HG03039 (cell line): ENCODE data around the gene TNXB.
"Not testable (repeated sequence)": the region's sequence is repeated elsewhere in the genome, so short reads cannot be mapped to it uniquely, and the experiment has no call there.

Source experiments
- ATAC-seq: cut with Tn5 transposase; IDR thresholded peaks from one replicate; pipeline ENCODE4 v1.9.1; 2021; ENCODE audit warnings: mild to moderate bottlenecking, moderate library complexity; ENCODE audit not compliant: unreplicated experiment

Gene TNXB

GRCh38 chr6:32086661-32087573 is 22.2 kb downstream of the TNXB start:
- ATAC-seq: no peak

- ATAC-seq: no peak
Measured at GRCh38 chr6:32085759-32086459, 23.2 kb downstream of the TNXB start.

- no peak for ATAC-seq
Measured at GRCh38 chr6:32084780-32085179, 24.4 kb downstream of the TNXB start.

DNA sequence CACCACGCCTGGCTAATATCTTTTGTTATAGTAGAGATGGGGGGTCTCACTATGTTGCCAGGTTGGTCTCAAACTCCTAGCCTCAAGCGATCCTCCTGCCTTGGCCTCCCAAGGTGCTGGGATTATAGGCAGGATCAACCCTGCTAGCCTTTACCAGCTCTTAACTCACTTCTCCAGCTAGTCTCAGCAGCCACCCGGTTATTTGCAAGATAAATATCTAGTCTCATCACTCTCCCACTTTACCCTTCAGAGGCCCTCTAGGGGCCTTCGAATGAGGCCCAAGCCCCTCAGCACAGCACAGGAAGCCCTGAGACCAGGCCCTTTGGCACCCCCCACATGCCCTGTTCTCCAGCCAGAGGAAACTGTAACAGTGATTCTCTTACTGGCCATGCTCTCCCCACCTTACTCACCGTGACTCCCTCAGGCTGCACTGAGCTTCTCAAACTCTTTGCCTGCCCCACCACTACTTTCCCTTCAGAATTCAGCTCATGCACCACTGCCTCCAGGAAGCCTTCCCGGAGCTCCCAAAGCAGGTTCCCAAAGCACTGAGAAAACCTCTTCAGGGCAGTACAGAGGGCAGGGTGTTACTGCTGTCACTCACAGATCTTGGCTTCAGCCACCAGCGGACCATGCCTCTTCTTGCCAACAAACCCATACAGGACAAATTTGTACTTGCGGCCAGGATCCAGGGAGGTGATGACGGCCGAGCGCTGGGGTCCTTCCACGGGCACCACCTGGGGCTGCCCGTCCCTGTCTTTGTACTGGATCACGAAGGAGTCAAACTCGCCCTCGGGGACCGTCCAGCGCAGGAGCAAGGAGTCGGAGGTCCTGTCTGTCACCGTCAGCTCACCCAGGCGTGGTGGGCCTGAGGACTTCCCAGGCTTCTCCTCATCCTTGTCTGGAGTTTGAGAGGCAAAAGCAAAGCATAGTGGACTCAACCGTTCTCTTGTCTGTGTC is 25.0 kb downstream of the TNXB start:
- ATAC-seq: no peak

DNA sequence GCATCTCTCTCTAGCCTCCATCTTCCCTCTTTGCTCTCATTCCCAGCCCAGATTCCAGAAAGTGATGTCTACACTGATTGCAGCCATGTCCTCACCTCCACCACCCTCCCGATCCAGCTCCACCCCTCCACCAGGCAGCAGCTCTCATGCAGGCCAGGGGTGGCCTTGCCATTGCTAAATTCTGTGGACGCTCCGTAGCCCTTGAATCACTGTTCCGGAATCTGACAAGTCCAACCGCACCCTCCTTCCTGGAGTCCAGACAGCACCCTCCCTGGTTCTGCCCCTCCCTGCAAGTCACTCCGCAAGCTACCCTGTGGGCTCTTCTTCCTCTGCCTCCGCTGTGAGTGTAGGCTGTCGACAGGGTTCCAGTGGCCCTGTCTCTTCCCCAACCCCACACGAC is 26.2 kb downstream of the TNXB start:
- no peak for ATAC-seq

- ATAC-seq: no peak
Measured at GRCh38 chr6:32082478-32082877, 26.7 kb downstream of the TNXB start.

- no peak for ATAC-seq
Measured at GRCh38 chr6:32081168-32081990, 27.8 kb downstream of the TNXB start.

DNA sequence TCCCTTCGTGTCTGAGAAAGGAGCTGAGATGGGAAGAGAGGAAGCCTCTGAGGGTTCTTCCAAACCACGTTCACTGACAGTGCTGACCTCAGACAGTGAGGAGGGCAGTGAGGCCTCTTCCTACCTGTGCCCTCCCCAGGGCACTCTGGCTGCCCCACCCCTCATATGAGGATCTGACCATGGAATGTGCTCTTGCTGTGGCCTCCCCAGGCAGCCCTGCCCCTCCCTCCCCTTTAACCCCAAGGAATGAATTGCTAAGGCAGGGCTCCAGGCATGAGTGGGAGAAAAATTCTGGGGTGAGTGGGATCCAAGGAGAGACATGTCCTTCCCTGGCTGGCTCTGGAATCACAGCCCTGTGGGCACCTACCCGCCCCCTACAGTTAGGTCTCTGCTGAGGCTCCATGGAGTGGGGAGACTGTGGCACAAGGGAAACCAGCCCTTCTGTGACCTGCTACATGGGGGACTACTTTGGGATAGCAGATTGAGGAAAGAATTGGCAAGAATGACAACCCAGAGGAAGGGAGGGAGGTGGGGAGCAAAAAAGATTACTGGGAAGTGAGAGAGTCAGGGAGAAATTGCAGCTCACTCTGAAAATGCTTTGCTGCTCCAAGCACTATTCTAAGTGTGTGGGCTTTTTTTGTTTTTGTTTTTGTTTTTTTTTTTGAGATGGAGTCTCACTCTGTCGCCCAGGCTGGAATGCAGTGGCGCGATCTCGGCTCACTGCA is 29.4 kb downstream of the TNXB start:
- ATAC-seq: no peak

GRCh38 chr6:32076321-32076809 is 32.8 kb downstream of the TNXB start:
- no peak for ATAC-seq

DNA sequence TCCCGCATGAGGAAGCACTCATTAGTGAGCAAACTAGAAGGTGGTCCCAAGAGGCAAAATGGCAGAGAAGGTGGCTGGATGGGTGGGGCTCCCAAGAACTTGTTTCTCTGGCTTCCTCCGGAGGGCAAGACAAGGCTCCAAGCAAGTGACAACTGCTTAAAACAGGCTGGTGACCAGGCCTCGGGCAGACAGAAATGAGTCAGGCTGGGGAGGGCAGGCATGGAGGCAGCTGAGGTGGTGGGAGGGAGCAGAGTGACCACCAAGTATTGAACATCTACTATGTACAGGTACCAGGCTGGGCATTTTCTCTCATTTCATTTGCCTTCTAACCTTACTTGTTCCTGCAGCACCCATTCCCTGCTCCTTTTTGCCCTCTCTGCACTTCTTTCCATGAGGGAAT is 33.4 kb downstream of the TNXB start:
- no peak for ATAC-seq

DNA sequence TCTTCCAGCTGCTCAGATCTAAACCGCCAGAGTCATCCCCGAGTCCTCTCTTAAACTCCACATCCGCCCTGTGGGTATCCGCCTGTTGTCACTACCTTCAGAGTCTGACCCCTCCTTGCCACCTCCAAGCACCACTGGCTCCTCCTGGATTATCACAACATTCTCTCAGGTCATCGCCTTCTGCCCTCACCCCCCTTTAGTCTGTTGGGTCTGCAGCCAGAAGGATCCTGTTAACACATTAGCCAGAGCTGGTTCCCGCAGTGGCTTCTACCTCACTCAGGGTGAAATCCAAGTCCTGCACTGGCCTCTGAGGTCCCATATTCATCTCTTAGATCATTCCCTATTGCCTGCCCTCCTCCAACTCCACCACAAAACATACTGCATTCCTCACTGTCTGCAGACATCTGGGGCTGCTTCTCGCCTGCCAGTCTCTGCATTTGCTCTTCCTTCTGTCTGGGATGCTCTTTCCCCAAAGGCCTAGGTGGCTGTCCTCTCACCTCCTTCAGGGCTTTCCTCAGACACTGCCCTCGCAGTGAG is 34.1 kb downstream of the TNXB start:
- no peak for ATAC-seq

GRCh38 chr6:32073613-32074012 is 35.5 kb downstream of the TNXB start:
- no peak for ATAC-seq

DNA sequence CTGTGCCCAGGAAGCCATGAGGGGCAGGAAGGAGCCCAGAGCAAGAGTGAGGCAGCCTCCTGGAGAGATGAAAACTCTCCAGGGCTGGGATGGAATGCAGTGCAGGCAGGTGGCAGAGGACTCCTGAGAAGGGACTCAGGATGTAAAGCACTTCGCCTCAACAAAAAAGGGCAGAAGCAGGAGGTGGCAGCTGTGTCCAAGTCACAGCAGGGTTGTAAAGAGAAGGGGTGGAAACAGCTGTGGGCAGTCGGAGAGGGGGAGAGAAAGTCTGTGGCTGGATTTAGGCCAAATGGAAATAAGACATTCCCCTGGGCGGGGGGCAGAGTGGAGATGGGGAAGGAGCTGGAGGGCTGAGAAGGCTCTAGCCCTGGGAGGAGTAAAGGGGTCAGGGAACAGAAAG is 36.0 kb downstream of the TNXB start:
- ATAC-seq: no peak

DNA sequence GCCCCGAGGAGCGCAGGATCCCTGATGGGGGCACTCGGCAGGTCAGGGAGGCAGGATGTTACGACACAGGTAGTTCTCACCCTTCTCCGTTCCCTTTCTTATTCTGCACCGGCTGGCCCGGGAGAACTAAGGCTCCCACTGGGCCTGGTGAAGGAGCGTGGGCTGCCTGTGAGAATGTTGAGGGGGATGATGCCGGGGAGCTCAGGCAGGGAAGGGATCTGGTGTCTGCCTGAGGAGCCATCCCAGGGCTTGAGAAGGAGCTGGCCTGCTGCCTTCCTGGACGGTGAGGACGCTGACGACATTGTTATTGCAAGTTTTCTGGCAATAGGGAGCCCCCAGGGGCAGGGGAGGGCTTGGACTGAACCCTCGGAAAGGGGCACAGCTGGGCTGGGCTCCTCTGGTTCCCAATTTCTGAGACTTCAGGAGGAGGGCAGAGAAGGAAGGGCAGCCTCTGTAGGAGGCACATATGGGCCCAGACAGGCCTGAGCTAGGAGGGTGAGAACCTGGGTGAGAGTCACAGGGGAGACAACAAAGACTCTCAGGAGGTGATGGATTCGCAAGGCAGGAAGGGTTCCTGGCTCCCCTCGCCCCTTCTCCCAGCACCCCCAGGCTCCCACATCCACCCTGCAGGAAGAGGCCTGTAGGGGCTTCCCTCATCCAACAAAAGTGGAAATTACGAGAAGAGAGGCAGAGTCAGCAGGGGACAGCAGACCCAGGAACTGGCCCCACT is 38.2 kb downstream of the TNXB start:
- no peak for ATAC-seq

GRCh38 chr6:32069878-32070515 is 39.1 kb downstream of the TNXB start:
- no peak for ATAC-seq

DNA sequence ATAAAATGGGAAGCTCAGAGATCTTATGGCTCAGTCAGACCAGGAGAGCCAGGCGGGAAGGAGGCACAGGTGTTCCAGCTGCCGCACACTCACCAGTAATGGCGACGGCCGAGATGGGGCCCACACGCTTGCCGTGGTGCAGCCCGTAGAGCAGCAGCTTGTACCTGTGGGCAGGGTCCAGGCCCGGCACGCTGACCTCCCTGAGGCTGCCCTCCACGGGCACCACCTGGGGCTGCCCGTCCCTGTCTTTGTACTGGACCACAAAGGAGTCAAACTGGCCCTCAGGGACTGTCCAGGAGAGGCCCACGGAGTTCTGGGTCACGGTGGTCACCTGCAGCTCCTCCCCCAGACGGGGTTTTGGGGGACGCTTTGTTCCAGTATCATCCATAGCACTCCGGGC is 39.7 kb downstream of the TNXB start:
- no peak for ATAC-seq

GRCh38 chr6:32068867-32069266 is 40.3 kb downstream of the TNXB start:
- no peak for ATAC-seq

GRCh38 chr6:32068315-32068714 is 40.8 kb downstream of the TNXB start:
- ATAC-seq: not testable (repeated sequence)
